Large intestine (tissue), 3 donors: ENCODE results near the gene ZFPM1. TPM values are rescaled to one million over a fixed set of nuclear protein-coding genes. Genes with fewer than 3 reads are reported as not detected.
A peak's percentile ranks its signal among the peaks of the same experiment; 100 is the strongest.

Experiments used
- DNase-seq, 2 donors: peaks; one replicate each; pipeline versions ENCODE4 v3.0.0 to v3.0.0-alpha.2; 2013
- H3K27ac ChIP-seq: one replicate; pipeline ENCODE4 v1.5.1; 2013; ENCODE audit warnings: low read length
- H3K27me3 ChIP-seq: 2 replicates; pipeline ENCODE4 v1.6.1; 2013; ENCODE audit warnings: low read length; ENCODE audit not compliant: control insufficient read depth, insufficient read depth
- H3K36me3 ChIP-seq: 2 replicates; pipeline ENCODE4 v1.6.1; 2013; ENCODE audit warnings: low read length; ENCODE audit not compliant: control insufficient read depth, insufficient read depth
- H3K4me1 ChIP-seq: one replicate; pipeline ENCODE4 v1.6.1; 2013; ENCODE audit warnings: low read length; ENCODE audit not compliant: control insufficient read depth, insufficient read depth
- H3K4me3 ChIP-seq: one replicate; pipeline ENCODE4 v1.5.1; 2013; ENCODE audit warnings: low read length
- H3K9me3 ChIP-seq: one replicate; pipeline ENCODE4 v1.6.1; 2013; ENCODE audit warnings: mild to moderate bottlenecking, low read depth, low read length, moderate library complexity; ENCODE audit not compliant: control insufficient read depth
- WGBS: methylation state at CpG from one replicate; pipeline ENCODE4 v1.1.5; 2013; ENCODE audit warnings: low lambda C conversion rate; ENCODE audit not compliant: insufficient coverage; 5-methylcytosine and 5-hydroxymethylcytosine counted together
- polyA plus RNA-seq: library from polyadenylated mRNA; unstranded; fragments of 120-200 nt; gene quantifications from one replicate; pipeline ENCODE4 v1.2.1, GENCODE V29; 2013

The ZFPM1 gene
- polyA plus RNA-seq, 1 donor = 27.2 TPM

GRCh38 chr16:88500255-88500661 is 47.2 kb downstream of the ZFPM1 start:
- whole genome bisulfite sequencing = no CpG with 5 or more reads among the region's 17 CpGs
- Histone ChIP-seq H3K36me3 (peaks cover 24% of the 10 kb centered on the region), H3K9me3 (peaks cover 3% of the 10 kb centered on the region), H3K4me3 (no peak overlapping the region), H3K27me3 (no peaks in the 10 kb centered on the region), H3K4me1 (peaks cover 74% of the 10 kb centered on the region), H3K27ac (peak overlapping the region; percentile 78)
- DNase-seq = no peak

- no peak overlapping the region for H3K4me3 ChIP-seq
- peaks cover 76% of the 10 kb centered on the region for H3K4me1 ChIP-seq
- DNase-seq = no peak
- WGBS = no CpG with 5 or more reads among the region's 15 CpGs
- peaks cover 3% of the 10 kb centered on the region for H3K9me3 ChIP-seq
- H3K27ac ChIP-seq = peak overlapping the region; percentile 93
- H3K36me3 ChIP-seq = peaks cover 30% of the 10 kb centered on the region
- no peaks in the 10 kb centered on the region for H3K27me3 ChIP-seq
These were observed 49.3 kb downstream of the ZFPM1 start for GRCh38 chr16:88502371-88502770.

DNA sequence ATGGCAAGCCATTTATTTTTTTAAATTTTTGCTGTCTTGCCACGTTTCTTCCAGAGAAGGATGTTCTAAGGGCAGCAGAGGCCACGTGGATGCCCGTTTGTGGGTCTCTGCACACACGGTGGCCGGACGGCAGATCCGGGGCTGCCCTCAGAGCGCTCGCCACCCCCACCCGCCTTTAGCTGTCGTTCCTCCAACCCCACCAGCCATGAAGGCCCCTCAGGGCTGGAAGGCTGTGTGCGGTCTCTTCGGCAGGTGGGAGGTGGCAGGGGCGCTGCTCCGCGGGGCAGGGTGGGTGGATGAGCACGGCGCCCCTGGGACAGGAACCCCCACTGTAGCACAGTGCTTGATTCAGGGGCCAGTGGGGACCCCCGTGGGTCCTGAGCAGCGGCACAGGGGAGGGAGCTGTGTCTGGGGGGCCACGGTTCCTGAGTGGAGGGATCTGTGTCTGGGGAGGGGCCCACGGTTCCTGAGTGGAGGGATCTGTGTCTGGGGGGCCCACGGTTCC is 49.7 kb downstream of the ZFPM1 start:
- H3K36me3 ChIP-seq = peaks cover 34% of the 10 kb centered on the region
- peak overlapping the region; percentile 93 for H3K27ac ChIP-seq
- no peaks in the 10 kb centered on the region for H3K27me3 ChIP-seq
- DNase-seq = no peak
- no peak overlapping the region for H3K4me3 ChIP-seq
- WGBS = no CpG with 5 or more reads among the region's 23 CpGs
- H3K4me1 ChIP-seq = peaks cover 76% of the 10 kb centered on the region
- peaks cover 3% of the 10 kb centered on the region for H3K9me3 ChIP-seq

DNA sequence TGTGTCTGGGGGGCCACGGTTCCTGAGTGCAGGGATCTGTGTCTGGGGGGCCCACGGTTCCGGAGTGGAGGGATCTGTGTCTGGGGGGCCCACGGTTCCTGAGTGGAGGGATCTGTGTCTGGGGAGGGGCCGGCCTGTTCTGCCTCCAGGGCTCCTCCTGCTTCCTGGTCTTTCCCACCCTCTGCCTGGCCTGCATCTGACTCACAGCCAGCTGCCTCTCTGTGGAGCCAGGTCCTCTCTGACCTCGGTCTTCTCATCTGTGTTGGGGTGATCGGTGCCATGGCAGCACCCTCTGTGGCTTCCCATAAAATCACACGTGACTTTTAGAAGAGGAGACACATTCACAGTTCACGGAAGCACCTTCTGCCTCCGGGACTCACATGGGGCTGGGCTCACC is 50.3 kb downstream of the ZFPM1 start:
- peak; percentile 64 to 83 for DNase-seq
- Histone ChIP-seq H3K27me3 (no peaks in the 10 kb centered on the region), H3K27ac (peak overlapping the region; percentile 93), H3K4me1 (peaks cover 75% of the 10 kb centered on the region), H3K9me3 (peaks cover 3% of the 10 kb centered on the region), H3K36me3 (peaks cover 37% of the 10 kb centered on the region), H3K4me3 (no peak overlapping the region)
- no CpG with 5 or more reads among the region's 10 CpGs for WGBS

DNA sequence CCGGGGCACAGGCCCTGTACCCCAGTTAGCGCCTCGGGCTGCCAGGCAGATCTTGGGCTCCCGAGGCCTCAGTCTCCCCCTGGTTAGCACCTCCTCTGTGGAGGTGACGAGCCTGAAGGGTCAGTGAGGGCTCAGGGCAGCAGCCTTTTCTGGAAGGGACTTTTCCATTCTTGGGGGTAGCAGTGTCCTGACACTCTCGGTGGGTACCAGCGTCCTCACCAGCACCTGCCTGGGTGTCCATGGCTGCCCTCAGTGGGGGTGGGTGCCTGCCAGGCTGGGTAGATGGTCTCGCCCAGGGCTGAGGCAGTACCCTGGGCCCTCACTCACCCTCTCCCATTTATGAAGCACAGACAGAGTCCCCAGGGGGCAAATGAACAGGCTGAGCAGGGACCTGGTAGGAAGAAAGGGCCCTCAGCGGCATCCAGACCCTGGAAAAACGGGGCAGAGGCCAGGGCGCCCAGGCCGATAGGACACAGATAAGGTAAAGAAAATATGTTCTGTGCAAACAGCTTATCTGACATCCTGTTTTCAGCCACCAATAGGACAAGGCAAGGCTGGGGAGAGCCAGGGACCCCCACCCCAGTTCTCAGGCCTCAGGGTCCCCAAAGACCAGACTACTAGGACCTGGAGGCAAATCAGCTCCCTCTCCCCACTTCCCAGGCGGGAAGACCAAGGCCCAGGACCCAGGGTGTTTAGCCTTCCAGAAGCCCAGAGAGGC is 50.9 kb downstream of the ZFPM1 start:
- Histone ChIP-seq H3K27me3 (no peaks in the 10 kb centered on the region), H3K4me3 (no peak overlapping the region), H3K9me3 (peaks cover 3% of the 10 kb centered on the region), H3K27ac (peak overlapping the region; percentile 93), H3K36me3 (peaks cover 32% of the 10 kb centered on the region), H3K4me1 (peaks cover 75% of the 10 kb centered on the region)
- no peak for DNase-seq
- no CpG with 5 or more reads among the region's 13 CpGs for WGBS

DNA sequence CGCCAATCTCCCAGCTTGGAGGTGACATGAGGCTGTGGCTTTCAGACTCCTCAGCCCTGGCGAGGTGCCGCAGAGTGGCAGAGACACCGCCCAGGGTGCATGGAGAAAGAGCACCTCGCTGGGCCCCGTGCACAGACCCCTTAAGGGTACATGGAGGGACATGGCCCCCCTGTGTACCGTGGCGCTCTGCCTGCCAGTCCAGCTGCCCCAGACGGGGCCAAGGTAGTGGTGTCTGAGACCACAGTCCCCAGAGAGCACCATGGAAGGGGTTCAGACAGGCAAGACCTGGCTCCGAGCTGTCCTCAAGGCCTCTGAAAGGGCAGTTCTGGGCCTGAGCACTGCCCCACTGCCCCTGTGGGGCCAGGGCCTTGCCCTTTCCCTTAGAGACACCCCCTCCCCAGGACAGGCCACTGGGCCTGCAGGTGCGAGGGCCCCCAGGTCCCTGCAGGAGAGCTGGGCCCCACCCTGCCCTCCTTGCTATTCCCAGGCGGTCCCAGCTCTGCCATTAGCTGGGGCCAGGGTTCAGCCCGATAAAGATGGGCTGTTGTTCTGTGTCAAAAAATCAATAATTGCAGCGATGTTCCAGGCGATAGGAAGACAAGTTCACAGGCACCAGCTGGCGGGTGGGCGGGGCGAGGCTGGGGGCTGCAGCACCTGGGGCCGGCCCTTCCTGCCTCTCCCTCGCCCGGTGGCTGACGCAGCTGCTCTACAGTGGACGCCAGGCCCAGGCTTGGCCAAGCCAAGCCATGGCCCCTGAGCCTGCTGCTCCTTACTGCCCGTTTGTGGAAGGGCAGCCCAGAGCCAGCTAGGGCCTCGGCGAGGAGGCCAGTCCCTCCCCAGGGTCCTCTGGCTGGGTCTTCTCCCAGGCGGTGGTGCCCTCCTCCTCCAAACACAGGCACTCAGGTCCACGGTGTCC is 51.7 kb downstream of the ZFPM1 start:
- peaks cover 73% of the 10 kb centered on the region for H3K4me1 ChIP-seq
- H3K4me3 ChIP-seq = no peak overlapping the region
- WGBS = no CpG with 5 or more reads among the region's 28 CpGs
- no peaks in the 10 kb centered on the region for H3K27me3 ChIP-seq
- peak; percentile 73 to 90 for DNase-seq
- peaks cover 3% of the 10 kb centered on the region for H3K9me3 ChIP-seq
- H3K36me3 ChIP-seq = peaks cover 31% of the 10 kb centered on the region
- peak overlapping the region; percentile 93 for H3K27ac ChIP-seq

- Histone ChIP-seq H3K27ac (peak overlapping the region; percentile 93), H3K36me3 (peaks cover 33% of the 10 kb centered on the region), H3K27me3 (no peaks in the 10 kb centered on the region), H3K4me1 (peaks cover 80% of the 10 kb centered on the region), H3K4me3 (no peak overlapping the region), H3K9me3 (peaks cover 3% of the 10 kb centered on the region)
- DNase-seq = peak; percentile 93
- no CpG with 5 or more reads among the region's 22 CpGs for WGBS
These were observed 52.5 kb downstream of the ZFPM1 start for GRCh38 chr16:88505405-88506082.

GRCh38 chr16:88506723-88507122 is 53.6 kb downstream of the ZFPM1 start:
- Histone ChIP-seq H3K27me3 (no peaks in the 10 kb centered on the region), H3K9me3 (peaks cover 3% of the 10 kb centered on the region), H3K4me1 (peaks cover 89% of the 10 kb centered on the region), H3K36me3 (peaks cover 31% of the 10 kb centered on the region), H3K4me3 (no peak overlapping the region), H3K27ac (peak overlapping the region; percentile 30)
- WGBS = 100% methylated on average over 1 of the region's 21 CpGs
- DNase-seq = no peak

- H3K27me3 ChIP-seq = no peaks in the 10 kb centered on the region
- peaks cover 3% of the 10 kb centered on the region for H3K9me3 ChIP-seq
- H3K4me1 ChIP-seq = peaks cover 93% of the 10 kb centered on the region
- DNase-seq = no peak
- no CpG with 5 or more reads among the region's 9 CpGs for WGBS
- peak overlapping the region; percentile 30 for H3K27ac ChIP-seq
- H3K4me3 ChIP-seq = no peak overlapping the region
- H3K36me3 ChIP-seq = peaks cover 31% of the 10 kb centered on the region
These were observed 54.2 kb downstream of the ZFPM1 start for GRCh38 chr16:88507231-88507743.

- no peaks in the 10 kb centered on the region for H3K27me3 ChIP-seq
- peaks cover 5% of the 10 kb centered on the region for H3K9me3 ChIP-seq
- peak overlapping the region; percentile 96 for H3K27ac ChIP-seq
- DNase-seq = no peak
- H3K36me3 ChIP-seq = peaks cover 36% of the 10 kb centered on the region
- no CpG with 5 or more reads among the region's 13 CpGs for WGBS
- peaks cover 93% of the 10 kb centered on the region for H3K4me1 ChIP-seq
- H3K4me3 ChIP-seq = no peak overlapping the region
These were observed 55.3 kb downstream of the ZFPM1 start for GRCh38 chr16:88508376-88508867.
